WTC11 (cell line): Measurements from ENCODE around the gene ZNF212. TPM values are rescaled to one million over a fixed set of nuclear protein-coding genes. Genes with fewer than 3 reads are reported as not detected.

Experiments
- ATAC-seq: fragments of 200-7000 bp; cut with Tn5 transposase; 2 replicates; pipeline ENCODE4 v1.10.0; 2021; ENCODE audit warnings: mild to moderate bottlenecking, moderate library complexity
- CTCF ChIA-PET: fragments of 300-600 bp; sonication (Branson Sonifier 250); formaldehyde crosslinking; loops from one replicate; lab custom pipeline; 2021; ENCODE audit warnings: antibody characterized with exemption; lab: Charles Lee
- POLR2A ChIA-PET: fragments of 350-600 bp; sonication (Branson Sonifier 250); formaldehyde crosslinking; loops from one replicate; lab custom pipeline; 2021; ENCODE audit warnings: antibody characterized with exemption; lab: Charles Lee
- DNase-seq: peaks from one replicate; pipeline ENCODE4 v3.0.0; 2021; ENCODE audit warnings: low spot score
- H3K27ac Mint-ChIP-seq: 2 replicates; pipeline ENCODE4 v1.8.0; 2021; ENCODE audit warnings: mixed read lengths
- H3K27me3 Mint-ChIP-seq: 2 replicates; pipeline ENCODE4 v1.8.0; 2021; ENCODE audit warnings: low read depth, mild to moderate bottlenecking, moderate library complexity, mixed read lengths
- H3K36me3 Mint-ChIP-seq: 2 replicates; pipeline ENCODE4 v1.8.0; 2021; ENCODE audit warnings: mixed read lengths
- H3K4me1 Mint-ChIP-seq: 2 replicates; pipeline ENCODE4 v1.8.0; 2022; ENCODE audit warnings: mixed read lengths
- H3K4me3 Mint-ChIP-seq: 2 replicates; pipeline ENCODE4 v1.8.0; 2021; ENCODE audit warnings: mild to moderate bottlenecking, moderate library complexity, mixed read lengths
- H3K9me3 Mint-ChIP-seq: 2 replicates; pipeline ENCODE4 v1.8.0; 2021; ENCODE audit warnings: mixed read lengths
- ATF1 ChIP-seq: sonication (generic); formaldehyde crosslinking; IDR thresholded peaks from 2 replicates; pipeline ENCODE4 v1.8.1; 2023; ENCODE audit warnings: mild to moderate bottlenecking, moderate library complexity, missing genetic modification reagents
- ATF6 ChIP-seq: sonication (generic); formaldehyde crosslinking; IDR thresholded peaks from 2 replicates; pipeline ENCODE4 v1.8.1; 2023; ENCODE audit warnings: mild to moderate bottlenecking, missing genetic modification reagents
- CBFB ChIP-seq: sonication (generic); formaldehyde crosslinking; IDR thresholded peaks from 2 replicates; pipeline ENCODE4 v1.8.1; 2022; ENCODE audit warnings: mild to moderate bottlenecking, low read depth, missing genetic modification reagents
- CTCF ChIP-seq: fragments of 200-600 bp; IDR thresholded peaks from 2 replicates; pipeline ENCODE4 v1.8.0; 2022; ENCODE audit warnings: antibody characterized with exemption
- E2F5 ChIP-seq: sonication (generic); formaldehyde crosslinking; IDR thresholded peaks from 2 replicates; pipeline ENCODE4 v1.8.1; 2022; ENCODE audit warnings: mild to moderate bottlenecking, moderate library complexity, missing genetic modification reagents
- FOXJ3 ChIP-seq: sonication (generic); formaldehyde crosslinking; IDR thresholded peaks from 2 replicates; pipeline ENCODE4 v1.9.0; 2021; ENCODE audit warnings: missing genetic modification reagents, mild to moderate bottlenecking, borderline replicate concordance
- HMGA2 ChIP-seq: fragments of 250-450 bp; sonication (Bioruptor Pico); IDR thresholded peaks from 2 replicates; pipeline ENCODE4 v1.4.0; 2021; ENCODE audit warnings: mild to moderate bottlenecking, moderate library complexity
- MYBL2 ChIP-seq: sonication (generic); formaldehyde crosslinking; IDR thresholded peaks from 2 replicates; pipeline ENCODE4 v1.8.1; 2023; ENCODE audit warnings: mild to moderate bottlenecking, moderate library complexity, missing genetic modification reagents
- NR2C2 ChIP-seq: sonication (generic); formaldehyde crosslinking; IDR thresholded peaks from 2 replicates; pipeline ENCODE4 v1.8.0; 2022; ENCODE audit warnings: mild to moderate bottlenecking, missing genetic modification reagents
- NR3C1 ChIP-seq: sonication (generic); formaldehyde crosslinking; conservative IDR thresholded peaks from 2 replicates; pipeline ENCODE4 v1.8.1; 2023; ENCODE audit warnings: low read depth, mild to moderate bottlenecking, missing genetic modification reagents
- RELA ChIP-seq: sonication (generic); formaldehyde crosslinking; IDR thresholded peaks from 2 replicates; pipeline ENCODE4 v1.8.1; 2022; ENCODE audit warnings: missing genetic modification reagents, mild to moderate bottlenecking, borderline replicate concordance
- USF2 ChIP-seq: sonication (generic); formaldehyde crosslinking; IDR thresholded peaks from 2 replicates; pipeline ENCODE4 v1.8.1; 2023; ENCODE audit warnings: mild to moderate bottlenecking, missing genetic modification reagents, moderate library complexity
- ZBTB21 ChIP-seq: sonication (generic); formaldehyde crosslinking; IDR thresholded peaks from 2 replicates; pipeline ENCODE4 v1.8.1; 2023; ENCODE audit warnings: mild to moderate bottlenecking, missing genetic modification reagents, borderline replicate concordance
- ZBTB43 ChIP-seq: sonication (generic); formaldehyde crosslinking; IDR thresholded peaks from 2 replicates; pipeline ENCODE4 v1.8.1; 2023; ENCODE audit warnings: mild to moderate bottlenecking, missing genetic modification reagents
- ZNF121 ChIP-seq: sonication (generic); formaldehyde crosslinking; IDR thresholded peaks from 2 replicates; pipeline ENCODE4 v1.8.0; 2023; ENCODE audit warnings: missing genetic modification reagents
- ZNF263 ChIP-seq: sonication (generic); formaldehyde crosslinking; IDR thresholded peaks from 2 replicates; pipeline ENCODE4 v1.8.1; 2022; ENCODE audit warnings: low read depth, mild to moderate bottlenecking, moderate library complexity, missing genetic modification reagents
- ZNF317 ChIP-seq: sonication (generic); formaldehyde crosslinking; IDR thresholded peaks from 2 replicates; pipeline ENCODE4 v1.8.1; 2023; ENCODE audit warnings: low read depth, mild to moderate bottlenecking, moderate library complexity, missing genetic modification reagents, borderline replicate concordance
- ZNF416 ChIP-seq: fragments of 250-450 bp; sonication (Bioruptor Pico); IDR thresholded peaks from 2 replicates; pipeline ENCODE4 v1.9.0; 2021; ENCODE audit warnings: mild to moderate bottlenecking, inconsistent platforms
- ZNF671 ChIP-seq: fragments of 250-450 bp; sonication (Bioruptor Pico); IDR thresholded peaks from 2 replicates; pipeline ENCODE4 v1.8.0; 2021; ENCODE audit warnings: mild to moderate bottlenecking
- total RNA-seq: library from RNA; stranded (reverse); gene quantifications from 3 replicates; pipeline ENCODE4 v1.2.3, GENCODE V29; 2021

ZNF212 gene
- total RNA-seq, 1 experiment from 2014 or later = 23.0 TPM

- H3K36me3 Mint-ChIP-seq = peaks cover 7% of the 10 kb centered on the region; the same call in 1 of the 2 replicates
- TF ChIP-seq NR2C2 (no peak), ZNF416 (no peak), NR3C1 (CRISPR knock-in tag) (no peak), E2F5 (CRISPR knock-in tag) (no peak), MYBL2 (no peak), USF2 (CRISPR knock-in tag) (no peak), ZBTB43 (no peak), ZNF121 (CRISPR knock-in tag) (no peak), ZBTB21 (CRISPR knock-in tag) (no peak), CBFB (CRISPR knock-in tag) (no peak), HMGA2 (CRISPR knock-in tag) (no peak), ATF6 (CRISPR knock-in tag) (no peak), RELA (CRISPR knock-in tag) (no peak), ZNF263 (CRISPR knock-in tag) (no peak), FOXJ3 (no peak), ZNF671 (CRISPR knock-in tag) (no peak), CTCF (no peak), ATF1 (CRISPR knock-in tag) (no peak)
- TF ChIP-seq, all 79 proteins: peak for 0
- Mint-ChIP-seq H3K4me3 (no peak overlapping the region), H3K27me3 (no peaks in the 10 kb centered on the region; the same call in 1 of the 2 replicates), H3K27ac (no peak overlapping the region), H3K4me1 (no peaks in the 10 kb centered on the region), H3K9me3 (no peaks in the 10 kb centered on the region)
- CTCF ChIA-PET = interaction anchor here (0.6 kb wide), 1 partner anchor 81 kb away, joined by 5 read pairs; no protein-coding TSS in a partner anchor
- POLR2A ChIA-PET = no interaction called here
- ATAC-seq (no peak), DNase-seq (no peak)
These were observed 12.5 kb upstream of the ZNF212 start for GRCh38 chr7:149226840-149227494.

- Mint-ChIP-seq H3K4me3 (no peak overlapping the region), H3K9me3 (no peaks in the 10 kb centered on the region), H3K27ac (no peak overlapping the region), H3K4me1 (no peaks in the 10 kb centered on the region), H3K27me3 (peaks cover 4% of the 10 kb centered on the region), H3K36me3 (0 out of 2 replicates have a peak, but pooled peaks cover 3% of the 10 kb centered on the region)
- ChIA-PET CTCF (interaction anchor here (0.6 to 1.8 kb wide), 2 partner anchors 34 to 157 kb away, joined by 3 to 9 read pairs; partner anchors contain the start of gene ZNF282), POLR2A (no interaction called here)
- no peak for TF ChIP-seq ZNF317 (CRISPR knock-in tag)
- TF ChIP-seq ZNF263 (CRISPR knock-in tag) = no peak
- TF ChIP-seq ZNF671 (CRISPR knock-in tag) = 0 out of 2 replicates have a peak, but pooled peaks have one; percentile 44
- no peak for DNase-seq
- peak; percentile 7 for ATAC-seq
These were observed 10.5 kb upstream of the ZNF212 start for GRCh38 chr7:149228831-149229471.
